Measurements from ENCODE around the gene DNAJC12.

The DNAJC12 gene

GRCh38 chr10:67788028-67788886, 49.7 kb downstream of the DNAJC12 start:
- TF ChIP-seq GATA3 (IDR thresholded peaks at IDR 0.05; ENCODE audit: low read depth, low read length) (no peak), GATA2 (IDR thresholded peaks at IDR 0.05; ENCODE audit: low read depth, low read length) (no peak)

- TF ChIP-seq GATA2 (IDR thresholded peaks at IDR 0.05; ENCODE audit: low read depth, low read length) = no peak
- no peak for TF ChIP-seq GATA3 (IDR thresholded peaks at IDR 0.05; ENCODE audit: low read depth, low read length)
These were observed 52.9 kb downstream of the DNAJC12 start for GRCh38 chr10:67785098-67785497.

- TF ChIP-seq GATA2 (IDR thresholded peaks at IDR 0.05; ENCODE audit: low read depth, low read length) (no peak), GATA3 (IDR thresholded peaks at IDR 0.05; ENCODE audit: low read depth, low read length) (no peak)
These were observed 53.5 kb downstream of the DNAJC12 start for GRCh38 chr10:67784474-67784873.

GRCh38 chr10:67783606-67784294, 54.2 kb downstream of the DNAJC12 start:
- TF ChIP-seq GATA2 (IDR thresholded peaks at IDR 0.05; ENCODE audit: low read depth, low read length) = no peak
- no peak for TF ChIP-seq GATA3 (IDR thresholded peaks at IDR 0.05; ENCODE audit: low read depth, low read length)

- TF ChIP-seq GATA2 (IDR thresholded peaks at IDR 0.05; ENCODE audit: low read depth, low read length) (no peak), GATA3 (IDR thresholded peaks at IDR 0.05; ENCODE audit: low read depth, low read length) (no peak)
These were observed 55.5 kb downstream of the DNAJC12 start for GRCh38 chr10:67782530-67782929.

GRCh38 chr10:67780759-67781538, 57.0 kb downstream of the DNAJC12 start:
- no peak for TF ChIP-seq GATA3 (IDR thresholded peaks at IDR 0.05; ENCODE audit: low read depth, low read length)
- TF ChIP-seq GATA2 (IDR thresholded peaks at IDR 0.05; ENCODE audit: low read depth, low read length) = no peak

GRCh38 chr10:67779465-67780203, 58.4 kb downstream of the DNAJC12 start:
- TF ChIP-seq GATA2 (IDR thresholded peaks at IDR 0.05; ENCODE audit: low read depth, low read length) (no peak), GATA3 (IDR thresholded peaks at IDR 0.05; ENCODE audit: low read depth, low read length) (no peak)

- no peak for TF ChIP-seq GATA3 (IDR thresholded peaks at IDR 0.05; ENCODE audit: low read depth, low read length)
- no peak for TF ChIP-seq GATA2 (IDR thresholded peaks at IDR 0.05; ENCODE audit: low read depth, low read length)
These were observed 61.6 kb downstream of the DNAJC12 start for GRCh38 chr10:67776371-67776770.

- no peak for TF ChIP-seq GATA3 (IDR thresholded peaks at IDR 0.05; ENCODE audit: low read depth, low read length)
- no peak for TF ChIP-seq GATA2 (IDR thresholded peaks at IDR 0.05; ENCODE audit: low read depth, low read length)
These were observed 62.7 kb downstream of the DNAJC12 start for GRCh38 chr10:67775279-67775678.

- no peak for TF ChIP-seq GATA3 (IDR thresholded peaks at IDR 0.05; ENCODE audit: low read depth, low read length)
- no peak for TF ChIP-seq GATA2 (IDR thresholded peaks at IDR 0.05; ENCODE audit: low read depth, low read length)
These were observed 65.0 kb downstream of the DNAJC12 start for GRCh38 chr10:67772894-67773511.

- TF ChIP-seq GATA3 (IDR thresholded peaks at IDR 0.05; ENCODE audit: low read depth, low read length) (no peak), GATA2 (IDR thresholded peaks at IDR 0.05; ENCODE audit: low read depth, low read length) (no peak)
These were observed 65.8 kb downstream of the DNAJC12 start for GRCh38 chr10:67772151-67772550.

GRCh38 chr10:67771200-67771599, 66.8 kb downstream of the DNAJC12 start:
- TF ChIP-seq GATA2 (IDR thresholded peaks at IDR 0.05; ENCODE audit: low read depth, low read length) = no peak
- no peak for TF ChIP-seq GATA3 (IDR thresholded peaks at IDR 0.05; ENCODE audit: low read depth, low read length)

- TF ChIP-seq GATA2 (IDR thresholded peaks at IDR 0.05; ENCODE audit: low read depth, low read length) = no peak
- no peak for TF ChIP-seq GATA3 (IDR thresholded peaks at IDR 0.05; ENCODE audit: low read depth, low read length)
These were observed 67.5 kb downstream of the DNAJC12 start for GRCh38 chr10:67770537-67770936.

Data from SH-SY5Y (cell line).